IMR-90 (cell line): ENCODE data around the gene EBLN1. TPM values are rescaled to one million over a fixed set of nuclear protein-coding genes. Genes with fewer than 3 reads are reported as not detected.

Experiments
- ATAC-seq: fragments of 200-7000 bp; cut with Tn5 transposase; 2 replicates; pipeline ENCODE4 v1.9.1; 2020; ENCODE audit warnings: low read depth, mild to moderate bottlenecking, moderate library complexity
- BruUV-seq: library from RNA; stranded (reverse); fragments of 400-500 nt; replicated peaks from 2 replicates; lab custom pipeline; 2021; lab: Mats Ljungman, UMichigan
- CTCF ChIA-PET: fragments of 300-600 bp; formaldehyde crosslinking; extraction: SDS; loops from one replicate; lab custom pipeline; 2021; ENCODE audit warnings: antibody characterized with exemption; lab: Yijun Ruan, JAX
- POLR2A ChIA-PET: fragments of 300-600 bp; sonication (Branson Sonifier 250); formaldehyde crosslinking; loops from one replicate; lab custom pipeline; 2022; ENCODE audit warnings: antibody characterized with exemption; ENCODE audit not compliant: unreplicated experiment; lab: Charles Lee
- DNase-seq: peaks from one replicate; pipeline ENCODE4 v3.0.0; 2013
- H2AFZ ChIP-seq: replicated peaks from 2 replicates; pipeline ENCODE3; 2013; ENCODE audit warnings: low read length, mild to moderate bottlenecking; ENCODE audit not compliant: poor library complexity
- H2AK5ac ChIP-seq: 2 replicates; pipeline ENCODE4 v1.6.1; 2013; ENCODE audit warnings: low read depth, low read length, inconsistent platforms
- H2AK9ac ChIP-seq: replicated peaks from 2 replicates; pipeline ENCODE3; 2013; ENCODE audit warnings: mild to moderate bottlenecking, low read depth, low read length, moderate library complexity; ENCODE audit not compliant: poor library complexity
- H2BK120ac ChIP-seq: 2 replicates; pipeline ENCODE4 v1.6.1; 2013; ENCODE audit warnings: low read depth, low read length, inconsistent platforms
- H2BK15ac ChIP-seq: 3 replicates; pipeline ENCODE4 v1.6.1; 2013; ENCODE audit warnings: low read depth, low read length, inconsistent platforms
- H2BK20ac ChIP-seq: 2 replicates; pipeline ENCODE4 v1.6.1; 2013; ENCODE audit warnings: low read depth, mild to moderate bottlenecking, inconsistent platforms, low read length, moderate library complexity
- H2BK5ac ChIP-seq: 2 replicates; pipeline ENCODE4 v1.6.1; 2013; ENCODE audit warnings: mild to moderate bottlenecking, low read depth, low read length, inconsistent platforms; ENCODE audit not compliant: poor library complexity, severe bottlenecking
- H3K14ac ChIP-seq: replicated peaks from 2 replicates; pipeline ENCODE4 v1.6.1; 2013; ENCODE audit warnings: low read depth, low read length, inconsistent platforms
- H3K18ac ChIP-seq: 2 replicates; pipeline ENCODE4 v1.6.1; 2013; ENCODE audit warnings: low read depth, low read length, control low read depth
- H3K23ac ChIP-seq: 2 replicates; pipeline ENCODE4 v1.6.1; 2013; ENCODE audit warnings: low read depth, low read length, inconsistent platforms
- H3K27ac ChIP-seq: 2 replicates; pipeline ENCODE4 v1.5.1; 2013; ENCODE audit warnings: mild to moderate bottlenecking, control low read depth, low read length; ENCODE audit not compliant: insufficient read depth
- H3K27me3 ChIP-seq: 2 replicates; pipeline ENCODE4 v1.6.1; 2013; ENCODE audit warnings: low read length; ENCODE audit not compliant: control insufficient read depth, insufficient read depth
- H3K36me3 ChIP-seq: 2 replicates; pipeline ENCODE4 v1.6.1; 2013; ENCODE audit warnings: low read length, mixed read lengths; ENCODE audit not compliant: control insufficient read depth, insufficient read depth
- H3K4ac ChIP-seq: 2 replicates; pipeline ENCODE4 v1.6.1; 2013; ENCODE audit warnings: low read depth, low read length, inconsistent platforms
- H3K4me1 ChIP-seq: 2 replicates; pipeline ENCODE4 v1.6.1; 2013; ENCODE audit warnings: low read length, mixed read lengths; ENCODE audit not compliant: control insufficient read depth, insufficient read depth
- H3K4me2 ChIP-seq: 2 replicates; pipeline ENCODE4 v1.6.1; 2013; ENCODE audit warnings: low read depth, mild to moderate bottlenecking, control low read depth, low read length, moderate library complexity
- H3K4me3 ChIP-seq: 2 replicates; pipeline ENCODE4 v1.5.1; 2013; ENCODE audit warnings: low read depth, mild to moderate bottlenecking, control low read depth, low read length, moderate library complexity; ENCODE audit not compliant: insufficient read depth
- H3K56ac ChIP-seq: 2 replicates; pipeline ENCODE4 v1.6.1; 2013; ENCODE audit warnings: low read length, inconsistent platforms; ENCODE audit not compliant: insufficient read depth; ENCODE audit errors: extremely low read depth
- H3K79me1 ChIP-seq, 2 experiments: 2 replicates each; pipeline ENCODE4 v1.6.1; 2013; ENCODE audit warnings: low read length in 2 of 2, inconsistent platforms in 1 of 2, low read depth in 1 of 2
- H3K9ac ChIP-seq: 2 replicates; pipeline ENCODE4 v1.6.1; 2013; ENCODE audit warnings: low read depth, low read length, control low read depth
- H3K9me1 ChIP-seq: 2 replicates; pipeline ENCODE4 v1.6.1; 2013; ENCODE audit warnings: low read length, inconsistent platforms; ENCODE audit not compliant: insufficient read depth
- H3K9me3 ChIP-seq: 2 replicates; pipeline ENCODE4 v1.6.1; 2013; ENCODE audit warnings: low read length; ENCODE audit not compliant: control insufficient read depth, insufficient read depth
- H4K20me1 ChIP-seq: 2 replicates; pipeline ENCODE4 v1.6.1; 2013; ENCODE audit warnings: low read length, inconsistent platforms; ENCODE audit not compliant: insufficient read depth
- H4K5ac ChIP-seq: 2 replicates; pipeline ENCODE4 v1.6.1; 2013; ENCODE audit warnings: mild to moderate bottlenecking, low read depth, low read length, control low read depth
- H4K8ac ChIP-seq, 2 experiments: 2 replicates each; pipeline ENCODE4 v1.6.1; 2013; ENCODE audit warnings: low read depth in 2 of 2, low read length in 2 of 2, control low read depth in 1 of 2, inconsistent platforms in 1 of 2
- H4K91ac ChIP-seq: 2 replicates; pipeline ENCODE4 v1.6.1; 2013; ENCODE audit warnings: low read depth, low read length, inconsistent platforms; ENCODE audit not compliant: insufficient read depth
- BHLHE40 ChIP-seq: fragments of 150-350 bp; IDR thresholded peaks from 2 replicates; pipeline ENCODE4 v1.6.1; 2016; ENCODE audit warnings: mild to moderate bottlenecking, low read depth, low read length
- CEBPB ChIP-seq: IDR thresholded peaks from 2 replicates; pipeline ENCODE4 v1.6.1; 2012; ENCODE audit warnings: low read depth, low read length, improper control_type of control experiment
- CHD1 ChIP-seq: IDR thresholded peaks from 2 replicates; pipeline ENCODE4 v1.6.1; 2012; ENCODE audit warnings: low read depth, low read length, improper control_type of control experiment
- CTCF ChIP-seq: conservative IDR thresholded peaks from 2 replicates; pipeline ENCODE4 v1.5.1; 2012; ENCODE audit warnings: mild to moderate bottlenecking, low read depth, low read length, improper control_type of control experiment
- ELK1 ChIP-seq: fragments of 150-350 bp; IDR thresholded peaks from 2 replicates; pipeline ENCODE4 v1.6.1; 2016; ENCODE audit warnings: low read depth, mild to moderate bottlenecking, low read length, moderate library complexity, borderline replicate concordance
- MAFK ChIP-seq: IDR thresholded peaks from 2 replicates; pipeline ENCODE4 v1.6.1; 2012; ENCODE audit warnings: low read depth, low read length, improper control_type of control experiment
- MAZ ChIP-seq: IDR thresholded peaks from 2 replicates; pipeline ENCODE4 v1.6.1; 2012; ENCODE audit warnings: low read depth, mild to moderate bottlenecking, low read length, improper control_type of control experiment, moderate library complexity, borderline replicate concordance
- POLR2A ChIP-seq: IDR thresholded peaks from 2 replicates; pipeline ENCODE4 v1.6.1; 2012; ENCODE audit warnings: mild to moderate bottlenecking, low read depth, low read length
- RCOR1 ChIP-seq: IDR thresholded peaks from 2 replicates; pipeline ENCODE4 v1.6.1; 2012; ENCODE audit warnings: mild to moderate bottlenecking, low read length, improper control_type of control experiment; ENCODE audit not compliant: insufficient replicate concordance
- RFX5 ChIP-seq: IDR thresholded peaks from 2 replicates; pipeline ENCODE4 v1.8.0; 2012; ENCODE audit warnings: low read depth, mild to moderate bottlenecking, low read length, moderate library complexity
- USF2 ChIP-seq: fragments of 150-350 bp; IDR thresholded peaks from 2 replicates; pipeline ENCODE4 v1.6.1; 2017; ENCODE audit warnings: mild to moderate bottlenecking, antibody characterized with exemption, low read length, low read depth
- WGBS, 2 experiments: methylation state at CpG; one replicate each; pipeline versions ENCODE4 v1.1.5 to v1.1.7; 2013; ENCODE audit warnings: missing lambda C conversion rate in 2 of 2; ENCODE audit not compliant: insufficient read length in 1 of 2; ENCODE audit errors: extremely low coverage in 2 of 2; 5-methylcytosine and 5-hydroxymethylcytosine counted together
- dilution Hi-C: fragments of 300-500 bp; cut with HindIII; formaldehyde crosslinking; loops from one replicate; pipeline ENCODE4 v1.14.3; 2018; ENCODE audit warnings: low sequenced_read_pairs; ENCODE audit not compliant: unreplicated experiment
- in situ Hi-C: fragments of 300-500 bp; cut with MboI; formaldehyde crosslinking; loops from 3 replicates; pipeline ENCODE4 v1.14.3; 2019; ENCODE audit warnings: low sequenced_read_pairs, inconsistent platforms, mixed read lengths
- intact Hi-C: fragments of 100-400 bp; cut with micrococcal nuclease; formaldehyde crosslinking; loops from 2 replicates; pipeline ENCODE4 v1.10.0; 2022
- polyA plus RNA-seq, 3 experiments: library from polyadenylated mRNA; depleted of rRNA; stranded (reverse); fragments of >200 nt; gene quantifications; 2 replicates each; pipeline ENCODE4 v1.2.3, GENCODE V29; 2012; ENCODE audit warnings: low replicate concordance in 1 of 3
- total RNA-seq: library from RNA; depleted of rRNA; stranded (reverse); fragments of >200 nt; gene quantifications from 2 replicates; pipeline ENCODE4 v1.2.3, GENCODE V29; 2012

EBLN1 gene
- total and polyA plus RNA-seq, 2 of the 4 experiments (the other 2 are of a cell fraction): not detected

GRCh38 chr10:22193945-22194344, 23.9 kb downstream of the EBLN1 start:
- Histone ChIP-seq H3K27ac (no peak overlapping the region), H2BK120ac (no peak overlapping the region), H2BK15ac (no peak overlapping the region), H3K27me3 (no peaks in the 10 kb centered on the region), H4K20me1 (no peaks in the 10 kb centered on the region), H2BK20ac (no peak overlapping the region), H4K8ac (no peak overlapping the region), H3K4ac (no peak overlapping the region), H4K5ac (no peak overlapping the region), H3K36me3 (no peaks in the 10 kb centered on the region), H2AFZ (no peak overlapping the region), H3K4me3 (no peak overlapping the region), H3K79me1 (no peaks in the 10 kb centered on the region), H4K91ac (no peak overlapping the region), H3K14ac (no peak overlapping the region), H3K23ac (no peak overlapping the region), H2BK5ac (no peak overlapping the region), H3K9ac (no peak overlapping the region), H3K4me2 (no peak overlapping the region), H2AK9ac (no peak overlapping the region), H2AK5ac (no peak overlapping the region), H3K9me1 (no peaks in the 10 kb centered on the region), H3K4me1 (no peaks in the 10 kb centered on the region), H3K56ac (no peak overlapping the region), H3K18ac (no peak overlapping the region), H3K9me3 (no peaks in the 10 kb centered on the region)
- intact Hi-C loops (no loop called here), dilution Hi-C loops (no loop called here), in situ Hi-C loops (no loop called here)
- DNase-seq (no peak), ATAC-seq (no peak)
- BruUV-seq: no TSS peak
- TF ChIP-seq POLR2A: no peak
- no peak for TF ChIP-seq BHLHE40
- no peak for TF ChIP-seq CTCF
- TF ChIP-seq USF2: no peak
- TF ChIP-seq CEBPB: no peak
- TF ChIP-seq ELK1: no peak
- TF ChIP-seq MAFK: no peak
- TF ChIP-seq CHD1: no peak
- no peak for TF ChIP-seq RCOR1
- no peak for TF ChIP-seq MAZ
- TF ChIP-seq RFX5: no peak
- ChIA-PET POLR2A (no interaction called here), CTCF (no interaction called here)
- WGBS, 2 experiments: no CpG with 5 or more reads among the region's 2 CpGs
